HL-60/S4 treated with phorbol 12-myristate 13-acetate at 8.2 ng/mL for 4 days and 3 days (cell line): ENCODE results near the gene MISP3.

ENCODE experiments used
- in situ Hi-C: fragments of 300-500 bp; cut with MboI; formaldehyde crosslinking; loops from 2 replicates; pipeline ENCODE4 v1.15.0; 2022; ENCODE audit warnings: low sequenced_read_pairs

MISP3 gene

GRCh38 chr19:14078411-14078810 is 5.8 kb downstream of the MISP3 start:
- in situ Hi-C loops: loop anchor here (10.0 kb wide), 1 partner anchor 194 kb away; no protein-coding TSS in a partner anchor

GRCh38 chr19:14080887-14081796 is 8.6 kb downstream of the MISP3 start:
- in situ Hi-C loops: no loop called here

- in situ Hi-C loops: no loop called here
These were observed 9.4 kb downstream of the MISP3 start for GRCh38 chr19:14081797-14082674.

- in situ Hi-C loops: no loop called here
These were observed 10.0 kb downstream of the MISP3 start for GRCh38 chr19:14082675-14082960.

- in situ Hi-C loops: no loop called here
These were observed 12.9 kb downstream of the MISP3 start, which contains the start of gene C19orf67 for GRCh38 chr19:14085309-14085995. Gene C19orf67 (minus strand): TSS chr19:14085783. CDS start chr19:14085627, 156 bp downstream.

GRCh38 chr19:14086098-14086497 is 13.5 kb downstream of the MISP3 start:
- in situ Hi-C loops: no loop called here

GRCh38 chr19:14088634-14089411 is 16.2 kb downstream of the MISP3 start:
- in situ Hi-C loops: no loop called here

- in situ Hi-C loops: no loop called here
These were observed 16.8 kb downstream of the MISP3 start for GRCh38 chr19:14089412-14089661.

- in situ Hi-C loops: no loop called here
These were observed 17.3 kb downstream of the MISP3 start for GRCh38 chr19:14089662-14090508.

- in situ Hi-C loops: no loop called here
These were observed 18.0 kb downstream of the MISP3 start, which contains the start of gene SAMD1 for GRCh38 chr19:14090509-14091080. Gene SAMD1 (minus strand): TSS chr19:14090751.

GRCh38 chr19:14091081-14091812 is 18.7 kb downstream of the MISP3 start:
- in situ Hi-C loops: no loop called here

GRCh38 chr19:14091813-14092462 is 19.4 kb downstream of the MISP3 start:
- in situ Hi-C loops: no loop called here

- in situ Hi-C loops: no loop called here
These were observed 20.7 kb downstream of the MISP3 start for GRCh38 chr19:14093117-14093823.

GRCh38 chr19:14094854-14095253 is 22.3 kb downstream of the MISP3 start:
- in situ Hi-C loops: no loop called here

GRCh38 chr19:14096272-14096992 is 23.8 kb downstream of the MISP3 start:
- in situ Hi-C loops: no loop called here

GRCh38 chr19:14097532-14098151 is 25.1 kb downstream of the MISP3 start:
- in situ Hi-C loops: no loop called here
